ENCODE measurements around the gene TRPV4. TPM values are rescaled to one million over a fixed set of nuclear protein-coding genes. Genes with fewer than 3 reads are reported as not detected.

Gene TRPV4
- total RNA-seq, 3 donors from 2014 or later: 0.43 to 0.92 (median 0.48) TPM

- H3K36me3 ChIP-seq (ENCODE audit: low read depth): no peaks in the 10 kb centered on the region
- TF ChIP-seq CTCF (IDR thresholded peaks at IDR 0.05): no peak
- peaks cover 23% of the 10 kb centered on the region for H3K4me1 ChIP-seq (ENCODE audit: low read depth)
- intact Hi-C loops (cut with DNase I, micrococcal nuclease): loop anchor here in 1 of 2 donors (10.0 kb wide), 1 partner anchor 75 kb away; no protein-coding TSS in a partner anchor
- H3K4me3 ChIP-seq: peak overlapping the region; percentile 60
- no peaks in the 10 kb centered on the region for H3K9me3 ChIP-seq
- ATAC-seq (no peak), DNase-seq (no peak)
Measured at GRCh38 chr12:109879351-109880042, 46.3 kb upstream of the TRPV4 start.

GRCh38 chr12:109878749-109879148 lies 45.6 kb upstream of the TRPV4 start:
- peaks cover 23% of the 10 kb centered on the region for H3K4me1 ChIP-seq (ENCODE audit: low read depth)
- no peak overlapping the region for H3K4me3 ChIP-seq
- intact Hi-C loops (cut with DNase I, micrococcal nuclease): no loop called here
- no peak for TF ChIP-seq CTCF (IDR thresholded peaks at IDR 0.05)
- no peaks in the 10 kb centered on the region for H3K36me3 ChIP-seq (ENCODE audit: low read depth)
- ATAC-seq (peak; percentile 3), DNase-seq (no peak)
- no peaks in the 10 kb centered on the region for H3K9me3 ChIP-seq

GRCh38 chr12:109878247-109878625 lies 45.0 kb upstream of the TRPV4 start:
- no peak for ATAC-seq
- H3K9me3 ChIP-seq: no peaks in the 10 kb centered on the region
- H3K36me3 ChIP-seq (ENCODE audit: low read depth): no peaks in the 10 kb centered on the region
- no peak for DNase-seq
- H3K4me3 ChIP-seq: no peak overlapping the region
- no peak for TF ChIP-seq CTCF (IDR thresholded peaks at IDR 0.05)
- intact Hi-C loops (cut with DNase I, micrococcal nuclease): no loop called here
- H3K4me1 ChIP-seq (ENCODE audit: low read depth): peaks cover 26% of the 10 kb centered on the region

GRCh38 chr12:109877504-109878246 lies 44.5 kb upstream of the TRPV4 start:
- Histone ChIP-seq H3K4me3 (no peak overlapping the region), H3K9me3 (no peaks in the 10 kb centered on the region), H3K4me1 (ENCODE audit: low read depth) (peaks cover 30% of the 10 kb centered on the region), H3K36me3 (ENCODE audit: low read depth) (no peaks in the 10 kb centered on the region)
- intact Hi-C loops (cut with DNase I, micrococcal nuclease): no loop called here
- ATAC-seq (no peak), DNase-seq (no peak)
- no peak for TF ChIP-seq CTCF (IDR thresholded peaks at IDR 0.05)

GRCh38 chr12:109876406-109876805 lies 43.2 kb upstream of the TRPV4 start:
- ATAC-seq (no peak), DNase-seq (no peak)
- intact Hi-C loops (cut with DNase I, micrococcal nuclease): no loop called here
- no peak for TF ChIP-seq CTCF (IDR thresholded peaks at IDR 0.05)
- Histone ChIP-seq H3K9me3 (no peaks in the 10 kb centered on the region), H3K4me3 (no peak overlapping the region), H3K4me1 (ENCODE audit: low read depth) (peaks cover 42% of the 10 kb centered on the region), H3K36me3 (ENCODE audit: low read depth) (no peaks in the 10 kb centered on the region)

Measured in mucosa of descending colon (tissue), 3 donors.